Left ventricle myocardium inferior (tissue), 1 donor: ENCODE measurements around the gene CDC42EP1. TPM values are rescaled to one million over a fixed set of nuclear protein-coding genes. Genes with fewer than 3 reads are reported as not detected.
"Not testable (repeated sequence)": the region's sequence is repeated elsewhere in the genome, so short reads cannot be mapped to it uniquely, and the experiment has no call there.

Experiments used
- DNase-seq: peaks from one replicate; pipeline ENCODE4 v3.0.0-alpha.2; 2020
- H3K27ac ChIP-seq: fragments of 200-600 bp; replicated peaks from 2 replicates; pipeline ENCODE4 v1.8.0; 2021
- H3K27me3 ChIP-seq: fragments of 200-600 bp; 2 replicates; pipeline ENCODE4 v1.8.0; 2021; ENCODE audit warnings: low read depth
- H3K36me3 ChIP-seq: fragments of 200-600 bp; 2 replicates; pipeline ENCODE4 v1.8.0; 2021
- H3K4me1 ChIP-seq: fragments of 200-600 bp; 2 replicates; pipeline ENCODE4 v1.8.0; 2021
- H3K4me3 ChIP-seq: fragments of 200-600 bp; 2 replicates; pipeline ENCODE4 v1.8.0; 2021; ENCODE audit warnings: mild to moderate bottlenecking, moderate library complexity
- H3K9me3 ChIP-seq: fragments of 200-600 bp; replicated peaks from 2 replicates; pipeline ENCODE4 v1.8.0; 2021
- intact Hi-C: fragments of 100-400 bp; cut with micrococcal nuclease; formaldehyde crosslinking; loops from one replicate; pipeline ENCODE4 v1.11.0; 2022
- total RNA-seq: library from RNA; stranded (reverse); fragmentation: NEBNext Ultra II Directional; extraction: Animal tissue kit (Norgen Biotek cat#: 25700); gene quantifications from one replicate; pipeline ENCODE4 v1.2.1, GENCODE V29; 2021
- TF ChIP-seq, protein P1 (sequence below): fragments of 200-600 bp; IDR thresholded peaks from 2 replicates; pipeline ENCODE4 v1.8.0; 2021; ENCODE audit warnings: antibody characterized with exemption, mild to moderate bottlenecking, borderline replicate concordance
- donor health status: DM: no; HTN: yes; CAD: no; lungs with severe emphysema.

CDC42EP1 gene
- total RNA-seq, 1 donor from 2014 or later = 17.7 TPM

DNA sequence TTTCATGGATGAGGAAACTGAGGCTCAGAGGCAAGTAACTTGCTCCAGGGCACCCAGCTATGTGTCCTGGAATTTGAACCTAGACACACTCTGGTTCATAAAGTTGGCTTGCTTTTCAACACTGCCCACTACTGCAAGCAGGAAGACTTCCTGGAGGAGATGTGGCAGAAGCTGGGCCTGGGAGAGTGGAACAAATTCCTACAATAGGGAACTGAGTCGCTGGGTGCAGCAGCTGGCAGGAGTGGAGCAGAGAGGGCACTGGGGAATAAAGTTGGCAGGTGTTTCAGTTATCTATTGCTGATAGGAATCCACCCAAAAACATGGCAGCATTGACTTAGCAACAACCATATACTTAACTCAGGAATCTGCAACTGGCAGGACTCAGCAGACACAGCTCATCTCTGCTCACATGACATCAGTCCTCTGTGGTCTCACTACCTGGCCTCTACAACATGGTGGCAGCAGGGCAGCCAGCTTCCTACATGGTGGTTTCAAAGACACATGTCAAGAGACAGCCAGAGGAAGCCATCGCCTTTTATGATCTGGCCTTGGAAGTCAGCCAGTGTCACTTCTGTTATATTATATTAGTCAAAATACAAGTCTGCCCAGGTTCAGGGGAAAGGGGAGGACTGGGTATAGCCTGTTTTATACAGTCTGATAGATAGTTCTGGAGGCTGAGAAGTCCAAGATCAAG is 30.5 kb upstream of the CDC42EP1 start:
- no peak overlapping the region for H3K27ac ChIP-seq
- no peak for DNase-seq
- no peaks in the 10 kb centered on the region for H3K9me3 ChIP-seq
- H3K4me1 ChIP-seq = peaks cover 6% of the 10 kb centered on the region
- H3K36me3 ChIP-seq = no peaks in the 10 kb centered on the region
- intact Hi-C loops = no loop called here
- peaks cover 4% of the 10 kb centered on the region for H3K27me3 ChIP-seq
- no peak overlapping the region for H3K4me3 ChIP-seq
- TF ChIP-seq, protein P1, sequence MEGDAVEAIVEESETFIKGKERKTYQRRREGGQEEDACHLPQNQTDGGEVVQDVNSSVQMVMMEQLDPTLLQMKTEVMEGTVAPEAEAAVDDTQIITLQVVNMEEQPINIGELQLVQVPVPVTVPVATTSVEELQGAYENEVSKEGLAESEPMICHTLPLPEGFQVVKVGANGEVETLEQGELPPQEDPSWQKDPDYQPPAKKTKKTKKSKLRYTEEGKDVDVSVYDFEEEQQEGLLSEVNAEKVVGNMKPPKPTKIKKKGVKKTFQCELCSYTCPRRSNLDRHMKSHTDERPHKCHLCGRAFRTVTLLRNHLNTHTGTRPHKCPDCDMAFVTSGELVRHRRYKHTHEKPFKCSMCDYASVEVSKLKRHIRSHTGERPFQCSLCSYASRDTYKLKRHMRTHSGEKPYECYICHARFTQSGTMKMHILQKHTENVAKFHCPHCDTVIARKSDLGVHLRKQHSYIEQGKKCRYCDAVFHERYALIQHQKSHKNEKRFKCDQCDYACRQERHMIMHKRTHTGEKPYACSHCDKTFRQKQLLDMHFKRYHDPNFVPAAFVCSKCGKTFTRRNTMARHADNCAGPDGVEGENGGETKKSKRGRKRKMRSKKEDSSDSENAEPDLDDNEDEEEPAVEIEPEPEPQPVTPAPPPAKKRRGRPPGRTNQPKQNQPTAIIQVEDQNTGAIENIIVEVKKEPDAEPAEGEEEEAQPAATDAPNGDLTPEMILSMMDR = no peak

DNA sequence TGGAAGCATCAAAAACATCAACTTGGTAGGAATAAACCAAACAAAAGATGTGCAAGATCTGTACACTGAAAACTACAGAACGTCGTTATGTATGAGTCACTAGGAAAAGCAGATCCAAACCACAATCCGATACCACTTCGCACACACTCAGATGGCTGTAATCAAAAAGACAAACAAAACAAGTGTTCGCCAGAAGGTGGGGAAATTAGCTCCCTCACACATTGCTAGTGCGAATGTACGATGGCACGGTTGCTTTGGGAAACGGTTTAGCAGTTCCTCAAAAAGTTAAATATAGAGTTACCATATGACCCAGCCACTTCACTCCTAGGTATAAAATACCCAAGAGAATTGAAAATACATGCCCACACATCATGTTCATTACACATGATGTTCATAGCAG is 26.3 kb upstream of the CDC42EP1 start:
- TF ChIP-seq, protein P1 = no peak
- intact Hi-C loops = no loop called here
- no peaks in the 10 kb centered on the region for H3K9me3 ChIP-seq
- no peak overlapping the region for H3K27ac ChIP-seq
- H3K36me3 ChIP-seq = no peaks in the 10 kb centered on the region
- no peak overlapping the region for H3K4me3 ChIP-seq
- H3K27me3 ChIP-seq = no peaks in the 10 kb centered on the region
- no peak for DNase-seq
- H3K4me1 ChIP-seq = peaks cover 8% of the 10 kb centered on the region

DNA sequence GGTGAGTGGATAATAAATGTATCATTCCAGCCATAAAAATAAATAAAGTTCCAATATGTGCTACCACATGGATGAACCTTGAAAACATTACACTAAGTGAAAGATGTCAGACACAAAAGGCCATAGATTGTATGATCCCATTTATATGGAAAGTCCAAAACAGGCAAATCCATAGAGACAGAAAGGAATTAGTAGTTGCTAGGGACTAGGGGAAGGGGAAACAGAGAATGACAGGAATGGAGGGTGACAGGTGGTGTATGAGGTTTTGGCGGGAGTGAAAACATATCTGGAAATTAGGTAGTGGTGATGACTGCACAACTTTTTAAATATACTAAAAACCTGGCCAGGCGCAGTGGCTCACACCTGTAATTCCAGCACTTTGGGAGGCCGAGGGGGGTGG is 25.8 kb upstream of the CDC42EP1 start:
- intact Hi-C loops = no loop called here
- no peak overlapping the region for H3K4me3 ChIP-seq
- no peaks in the 10 kb centered on the region for H3K27me3 ChIP-seq
- TF ChIP-seq, protein P1 = no peak
- no peak overlapping the region for H3K27ac ChIP-seq
- H3K9me3 ChIP-seq = no peaks in the 10 kb centered on the region
- peaks cover 10% of the 10 kb centered on the region for H3K4me1 ChIP-seq
- no peak for DNase-seq
- no peaks in the 10 kb centered on the region for H3K36me3 ChIP-seq

DNA sequence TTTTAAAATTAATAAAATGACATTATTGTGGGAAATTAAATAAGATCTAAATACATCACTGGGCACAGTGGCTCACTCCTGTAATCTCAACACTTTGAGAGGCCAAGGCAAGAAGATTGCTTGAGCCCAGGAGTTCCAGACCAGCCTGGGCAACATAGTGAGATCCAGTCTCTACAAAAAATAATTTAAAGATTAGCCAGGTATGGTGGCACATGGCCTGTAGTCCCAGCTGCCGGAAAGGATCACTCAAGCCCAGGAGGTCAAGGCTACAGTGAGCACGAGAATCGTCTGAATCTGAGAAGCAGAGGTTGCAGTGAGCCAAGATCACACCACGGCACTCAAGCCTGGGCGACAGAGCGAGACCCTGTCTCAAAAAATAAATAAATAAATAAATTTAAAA is 25.1 kb upstream of the CDC42EP1 start:
- Histone ChIP-seq H3K4me1 (peaks cover 10% of the 10 kb centered on the region), H3K27me3 (no peaks in the 10 kb centered on the region), H3K27ac (no peak overlapping the region), H3K36me3 (no peaks in the 10 kb centered on the region), H3K9me3 (no peaks in the 10 kb centered on the region), H3K4me3 (no peak overlapping the region)
- TF ChIP-seq, protein P1 = no peak
- intact Hi-C loops = no loop called here
- DNase-seq = no peak

DNA sequence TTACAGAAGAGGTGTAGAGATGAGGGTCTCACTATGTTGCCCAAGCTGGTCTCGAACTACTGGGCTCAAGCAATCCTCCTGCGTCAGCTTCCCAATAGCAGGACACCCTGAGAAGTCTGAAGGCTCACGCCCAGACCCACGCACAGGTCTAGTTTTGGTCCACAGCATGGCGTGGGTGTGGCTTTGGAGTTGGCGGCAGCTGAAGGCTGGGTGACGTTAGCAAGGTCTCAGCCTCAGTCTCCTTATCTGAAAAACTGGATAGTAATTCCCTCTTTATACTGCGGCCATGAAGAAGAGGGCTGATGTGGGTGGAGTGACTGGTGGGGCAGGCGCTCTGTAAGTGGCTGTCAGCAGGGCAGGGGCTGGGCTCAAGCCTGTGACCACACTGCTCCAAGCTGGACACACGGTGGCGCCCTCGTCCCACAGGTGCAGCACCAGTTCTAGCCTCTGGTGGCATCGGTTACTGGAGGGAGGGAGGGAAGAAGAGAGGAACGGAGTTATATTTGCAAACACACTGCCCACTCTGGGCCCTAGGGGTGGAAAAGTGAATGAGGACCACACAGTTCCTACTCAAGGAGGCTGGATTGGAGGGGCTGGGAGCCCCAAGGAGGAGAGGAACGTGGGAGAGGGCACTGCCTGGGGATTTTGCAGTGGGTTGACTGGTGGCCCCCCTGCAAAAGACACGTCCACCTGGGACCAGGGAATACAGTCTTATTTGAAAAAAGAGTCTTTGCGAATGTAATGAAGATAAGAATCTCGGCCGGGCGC is 21.5 kb upstream of the CDC42EP1 start:
- intact Hi-C loops = loop anchor here (2.0 kb wide), 1 partner anchor 54 kb away; no protein-coding TSS in a partner anchor
- Histone ChIP-seq H3K36me3 (no peaks in the 10 kb centered on the region), H3K27ac (peak overlapping the region; percentile 49), H3K4me1 (peaks cover 10% of the 10 kb centered on the region), H3K27me3 (no peaks in the 10 kb centered on the region), H3K4me3 (no peak overlapping the region), H3K9me3 (no peaks in the 10 kb centered on the region)
- TF ChIP-seq, protein P1 = peak; percentile 97
- peak; percentile 92 for DNase-seq

DNA sequence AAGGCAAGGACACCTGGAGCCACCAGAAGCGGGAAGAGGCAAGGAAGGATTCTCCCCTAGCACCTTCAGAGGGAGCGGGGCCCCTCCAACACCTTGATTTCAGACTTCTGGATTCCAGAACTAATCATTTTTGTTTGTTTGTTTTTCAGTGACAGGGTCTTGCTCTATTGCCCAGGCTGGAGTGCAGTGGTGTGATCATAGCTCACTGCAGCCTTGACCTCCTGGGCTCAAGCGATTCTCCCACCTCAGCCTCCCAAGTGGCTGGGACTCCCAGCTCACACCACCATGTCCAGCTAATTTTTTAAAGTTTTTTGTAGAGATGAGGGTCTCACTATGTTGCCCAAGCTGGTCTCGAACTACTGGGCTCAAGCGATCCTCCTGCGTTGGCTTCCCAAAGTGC is 20.5 kb upstream of the CDC42EP1 start:
- not testable (repeated sequence) for H3K9me3 ChIP-seq, H3K4me3 ChIP-seq, DNase-seq, H3K27me3 ChIP-seq, H3K27ac ChIP-seq, H3K36me3 ChIP-seq
- H3K4me1 ChIP-seq = peaks cover 12% of the 10 kb centered on the region
- intact Hi-C loops = loop anchor here (2.0 kb wide), 1 partner anchor 53 kb away; no protein-coding TSS in a partner anchor

DNA sequence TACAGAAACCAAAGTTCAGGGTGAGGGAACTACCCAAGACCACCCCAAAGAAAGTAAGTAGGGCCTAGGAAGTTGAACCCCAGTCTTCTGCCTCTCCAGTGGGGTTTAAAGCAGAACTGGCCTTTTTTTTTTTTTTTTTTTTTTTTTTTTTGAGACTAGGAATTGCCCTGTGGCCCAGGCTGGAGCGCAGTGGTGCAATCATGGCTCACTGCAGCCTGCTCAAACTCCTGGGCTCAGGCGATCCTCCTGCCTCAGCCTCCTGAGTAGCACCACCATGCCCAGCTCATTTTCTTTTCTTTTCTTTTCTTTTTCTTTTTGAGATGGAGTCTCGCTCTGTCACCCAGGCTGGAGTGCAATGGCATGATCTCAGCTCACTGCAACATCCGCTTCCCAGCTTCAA is 17.9 kb upstream of the CDC42EP1 start:
- intact Hi-C loops, H3K36me3 ChIP-seq, DNase-seq, H3K27ac ChIP-seq, H3K4me3 ChIP-seq, H3K27me3 ChIP-seq, H3K9me3 ChIP-seq: not testable (repeated sequence)
- H3K4me1 ChIP-seq = peaks cover 38% of the 10 kb centered on the region
